K562 (cell line): ENCODE results near the gene FKBP2. TPM values are rescaled to one million over a fixed set of nuclear protein-coding genes. Genes with fewer than 3 reads are reported as not detected.

Experiments
- ATAC-seq: fragments of 200-7000 bp; cut with Tn5 transposase; 3 replicates; pipeline ENCODE4 v1.9.1; 2020; ENCODE audit warnings: moderate library complexity
- BruUV-seq: library from RNA; stranded (reverse); fragments of 400-500 nt; replicated peaks from 2 replicates; lab custom pipeline; 2021; lab: Mats Ljungman, UMichigan
- CTCF ChIA-PET: fragments of 300-600 bp; formaldehyde crosslinking; extraction: SDS; loops from one replicate; lab custom pipeline; 2021; ENCODE audit warnings: low intra/inter-chr PET ratio; lab: Yijun Ruan, JAX
- POLR2A ChIA-PET: fragments of 300-600, 350-650 bp; sonication (Branson Sonifier 250); formaldehyde crosslinking; extraction: SDS; loops from one replicate; lab custom pipeline; 2021; ENCODE audit warnings: antibody characterized with exemption, inconsistent platforms; lab: Yijun Ruan, JAX
- DNase-seq, 4 experiments: peaks; one replicate each; pipeline versions ENCODE4 v3.0.0 to v3.0.0-alpha.2; 2011 to 2018; ENCODE audit warnings: low spot score in 3 of 4, mixed read lengths in 3 of 4; ENCODE audit errors: extremely low read depth in 1 of 4
- FAIRE-seq: peaks from 2 replicates; lab custom pipeline; 2011; peaks lifted over from hg19 to GRCh38; lab: Jason Lieb, UNC
- H2AFZ ChIP-seq: 2 replicates; pipeline ENCODE4 v1.6.0; 2011; ENCODE audit warnings: low read depth, low read length, control low read depth, inconsistent platforms
- H3K27ac ChIP-seq: fragments of 200-600 bp; 3 replicates; pipeline ENCODE4 v1.8.0; 2011; ENCODE audit warnings: low read depth, mild to moderate bottlenecking, control low read depth, inconsistent platforms, low read length, moderate library complexity, mixed read lengths; ENCODE audit errors: extremely low read depth
- H3K27me3 ChIP-seq, 2 experiments: fragments of 300-600 bp in 1 of 2; 2 replicates in 1 of 2; 3 replicates in 1 of 2; pipeline versions ENCODE4 v1.6.0 to v1.8.0; 2011; ENCODE audit warnings: inconsistent platforms in 2 of 2, low read length in 2 of 2, mild to moderate bottlenecking in 1 of 2, mixed read lengths in 1 of 2, moderate library complexity in 1 of 2; ENCODE audit not compliant: control insufficient read depth in 2 of 2, insufficient read depth in 2 of 2
- H3K36me3 ChIP-seq: fragments of 300-600 bp; 3 replicates; pipeline ENCODE4 v1.8.0; 2011; ENCODE audit warnings: mild to moderate bottlenecking, low read length, inconsistent platforms; ENCODE audit not compliant: control insufficient read depth, insufficient read depth
- H3K4me1 ChIP-seq, 2 experiments: fragments of 200-600 bp in 1 of 2; replicated peaks in 1 of 2; 2 replicates in 1 of 2; 3 replicates in 1 of 2; pipeline versions ENCODE4 v1.5.1 to v1.8.0; 2011; ENCODE audit warnings: inconsistent platforms in 2 of 2, low read length in 2 of 2, mild to moderate bottlenecking in 1 of 2, mixed read lengths in 1 of 2, moderate library complexity in 1 of 2; ENCODE audit not compliant: control insufficient read depth in 2 of 2, insufficient read depth in 2 of 2
- H3K4me2 ChIP-seq: 2 replicates; pipeline ENCODE4 v1.6.1; 2011; ENCODE audit warnings: low read length, control low read depth, inconsistent platforms, mixed read lengths; ENCODE audit not compliant: insufficient read depth
- H3K4me3 ChIP-seq: fragments of 200-600 bp; sonication (generic), shearing (Covaris generic); 2 replicates; pipeline ENCODE4 v1.5.1; 2016; ENCODE audit warnings: control low read depth, inconsistent platforms
- H3K79me2 ChIP-seq: fragments of 200-600 bp; 3 replicates; pipeline ENCODE4 v1.8.0; 2011; ENCODE audit warnings: low read length, inconsistent platforms; ENCODE audit not compliant: control insufficient read depth, insufficient read depth
- H3K9ac ChIP-seq, 2 experiments: 2 replicates each; pipeline versions ENCODE4 v1.6.0 to v1.6.1; 2011; ENCODE audit warnings: low read depth in 2 of 2, low read length in 2 of 2, control low read depth in 1 of 2, inconsistent platforms in 1 of 2, mild to moderate bottlenecking in 1 of 2, mixed read lengths in 1 of 2; ENCODE audit not compliant: insufficient read depth in 1 of 2
- H3K9me1 ChIP-seq: one replicate; pipeline ENCODE4 v1.6.0; 2011; ENCODE audit warnings: inconsistent platforms, mild to moderate bottlenecking, low read length, moderate library complexity; ENCODE audit not compliant: control insufficient read depth, insufficient read depth
- H3K9me3 ChIP-seq: replicated peaks from 2 replicates; pipeline ENCODE4 v1.5.1; 2011; ENCODE audit warnings: low read depth, low read length, inconsistent platforms; ENCODE audit not compliant: control insufficient read depth, insufficient read depth
- H4K20me1 ChIP-seq: replicated peaks from 2 replicates; pipeline ENCODE4 v1.6.1; 2011; ENCODE audit warnings: low read length, inconsistent platforms, mixed read lengths; ENCODE audit not compliant: control insufficient read depth, insufficient read depth
- KHSRP ChIP-seq: fragments of 450-650 bp; IDR thresholded peaks from 2 replicates; pipeline ENCODE4 v1.6.1; 2017
- PCBP1 ChIP-seq: fragments of 200-400 bp; formaldehyde crosslinking; IDR thresholded peaks from 2 replicates; pipeline ENCODE4 v1.6.1; 2018; ENCODE audit warnings: mild to moderate bottlenecking, low read depth, low read length; ENCODE audit not compliant: poor library complexity, severe bottlenecking
- SMARCA4 ChIP-seq: fragments of 450-650 bp; IDR thresholded peaks from 2 replicates; pipeline ENCODE4 v1.6.1; 2016
- TCF7 ChIP-seq: sonication (generic); IDR thresholded peaks from 2 replicates; pipeline ENCODE4 v1.6.1; 2016; ENCODE audit warnings: antibody characterized with exemption, borderline replicate concordance
- TRIM28 ChIP-seq: fragments of 450-650 bp; IDR thresholded peaks from 2 replicates; pipeline ENCODE4 v1.6.1; 2017
- XRCC5 ChIP-seq: fragments of 200-400 bp; formaldehyde crosslinking; IDR thresholded peaks from 2 replicates; pipeline ENCODE4 v1.6.1; 2017; ENCODE audit warnings: low read depth, mild to moderate bottlenecking, low read length
- ZNF12 ChIP-seq: sonication (generic); formaldehyde crosslinking; IDR thresholded peaks from 2 replicates; pipeline ENCODE4 v1.4.0; 2020; ENCODE audit warnings: mild to moderate bottlenecking, missing genetic modification reagents
- ZNF175 ChIP-seq: fragments of 200-800 bp; sonication (Bioruptor generic); IDR thresholded peaks from 2 replicates; pipeline ENCODE4 v1.6.1; 2016; ENCODE audit warnings: low read depth, mild to moderate bottlenecking, missing genetic modification characterization, missing compliant biosample characterization
- ZNF436 ChIP-seq: fragments of 250-450, 450-650 bp; sonication (Bioruptor Pico); formaldehyde crosslinking; IDR thresholded peaks from 2 replicates; pipeline ENCODE4 v1.7.0; 2020; ENCODE audit warnings: mild to moderate bottlenecking
- ZNF561 ChIP-seq: fragments of 450-650 bp; formaldehyde crosslinking; conservative IDR thresholded peaks from 2 replicates; pipeline ENCODE4 v1.4.0; 2020; ENCODE audit warnings: mild to moderate bottlenecking, moderate library complexity
- WGBS: fragments of 100-300 bp; shearing (Covaris generic); methylation state at CpG from one replicate; pipeline ENCODE4 v1.1.6; 2016; ENCODE audit warnings: low coverage, mixed read lengths; ENCODE audit not compliant: insufficient coverage; ENCODE audit errors: missing lambda C conversion rate; 5-methylcytosine and 5-hydroxymethylcytosine counted together
- in situ Hi-C: fragments of 300-500 bp; cut with MboI; formaldehyde crosslinking; loops from 4 replicates; pipeline ENCODE4 v1.15.0; 2018; ENCODE audit warnings: inconsistent platforms, mixed read lengths
- intact Hi-C: fragments of 100-400 bp; cut with micrococcal nuclease; formaldehyde crosslinking; loops from 2 replicates; pipeline ENCODE4 v1.14.2; 2022
- polyA plus RNA-seq, 8 experiments: library from polyadenylated mRNA; depleted of rRNA in 4 of 8; stranded (reverse) in 5 of 8; unstranded in 3 of 8; fragments of >200 nt; fragmentation: Nextera tagmentation in 2 of 8; fragmentation: Illumina TruSeq in 1 of 8; extraction: Ambion mirVana in 2 of 8; extraction: Trizol in 1 of 8; gene quantifications; 2 replicates each; pipeline versions ENCODE4 v1.2.1 to v1.2.3, GENCODE V29; 2011 to 2014; ENCODE audit warnings: inconsistent platforms in 1 of 8, missing spikeins in 1 of 8
- total RNA-seq, 7 experiments: library from RNA; depleted of rRNA in 6 of 7; stranded (reverse); fragments of >200 nt in 6 of 7; fragmentation: Illumina TruSeq in 2 of 7; extraction: Trizol in 2 of 7; gene quantifications; 2 replicates each; pipeline versions ENCODE4 v1.2.1 to v1.2.3, GENCODE V29; 2011 to 2021; ENCODE audit warnings: low replicate concordance in 1 of 7
- TF ChIP-seq, protein P1 (sequence below): fragments of 250-450 bp; sonication (Bioruptor Pico); IDR thresholded peaks from 2 replicates; pipeline ENCODE4 v1.8.0; 2021; ENCODE audit warnings: moderate library complexity, mild to moderate bottlenecking, inconsistent platforms
- TF ChIP-seq, protein P2 (sequence below), 2 experiments: fragments of 450-650 bp in 1 of 2; sonication (generic) in 1 of 2; formaldehyde crosslinking; conservative IDR thresholded peaks; 2 replicates each; pipeline versions ENCODE4 v1.4.0 to v1.8.1; 2020 to 2022; ENCODE audit warnings: mild to moderate bottlenecking in 1 of 2, missing genetic modification reagents in 1 of 2
- TF ChIP-seq, protein P3 (sequence below): sonication (generic); formaldehyde crosslinking; IDR thresholded peaks from 2 replicates; pipeline ENCODE4 v1.8.1; 2023; ENCODE audit warnings: mild to moderate bottlenecking, missing genetic modification reagents
- TF ChIP-seq, protein P4 (sequence below): fragments of 250-450 bp; sonication (Bioruptor Pico); IDR thresholded peaks from 2 replicates; pipeline ENCODE4 v1.4.0; 2020; ENCODE audit warnings: mild to moderate bottlenecking, moderate library complexity

FKBP2 gene
- total and polyA plus RNA-seq, 9 of the 15 experiments (the other 6 are each of a cell fraction or from before 2014, with no cell fraction given): 3.5 to 151 (median 58.1) TPM

DNA sequence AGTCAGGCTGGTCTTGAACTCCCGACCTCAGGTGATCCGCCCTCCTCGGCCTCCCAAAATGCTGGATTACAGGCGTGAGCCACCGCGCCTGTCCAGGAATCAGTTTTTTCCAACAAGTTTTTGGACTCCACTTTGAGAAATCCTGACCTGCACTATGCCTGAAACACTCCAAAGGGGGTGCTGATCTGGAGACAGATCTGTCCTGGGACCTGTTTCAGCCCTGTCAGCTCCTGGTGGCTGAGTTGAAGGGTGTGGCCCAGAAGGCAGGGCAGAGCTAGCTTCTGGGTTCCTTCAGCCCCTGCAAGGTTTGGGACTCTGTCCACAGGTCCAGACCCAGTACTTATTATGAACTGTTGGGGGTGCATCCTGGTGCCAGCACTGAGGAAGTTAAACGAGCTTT lies 9.3 kb upstream of the FKBP2 start:
- FAIRE-seq (peak; percentile 74), DNase-seq (peak in 2 of 4 experiments; percentile 25 to 69), ATAC-seq (peak; percentile 14)
- Histone ChIP-seq H3K27me3 (no peaks in the 10 kb centered on the region), H3K9me1 (no peaks in the 10 kb centered on the region), H3K36me3 (peaks cover 20% of the 10 kb centered on the region; the same call in 2 of the 3 replicates), H2AFZ (no peak overlapping the region), H3K79me2 (peaks cover 53% of the 10 kb centered on the region), H3K9ac (peak overlapping the region; percentile 48 to 71; a peak in 3 of 4 replicates), H4K20me1 (no peaks in the 10 kb centered on the region), H3K9me3 (no peaks in the 10 kb centered on the region), H3K4me1 (peaks cover 37 to 80% of the 10 kb centered on the region in 2 experiments), H3K4me2 (peak overlapping the region; percentile 67), H3K27ac (peak overlapping the region; percentile 47), H3K4me3 (no peak overlapping the region)
- 40% methylated on average over 5 of the region's 7 CpGs for WGBS
- BruUV-seq: no TSS peak
- CTCF ChIA-PET: no interaction called here
- in situ Hi-C loops (no loop called here), intact Hi-C loops (loop anchor here (2.0 kb wide), 2 partner anchors 25 to 47 kb away; partner anchors contain the start of gene FERMT3)
- no peak for TF ChIP-seq PCBP1
- TF ChIP-seq SMARCA4: no peak
- TF ChIP-seq KHSRP: no peak
- no peak for TF ChIP-seq ZNF175 (CRISPR knock-in tag)
- TF ChIP-seq ZNF436 (CRISPR knock-in tag): no peak
- TF ChIP-seq, protein P1, sequence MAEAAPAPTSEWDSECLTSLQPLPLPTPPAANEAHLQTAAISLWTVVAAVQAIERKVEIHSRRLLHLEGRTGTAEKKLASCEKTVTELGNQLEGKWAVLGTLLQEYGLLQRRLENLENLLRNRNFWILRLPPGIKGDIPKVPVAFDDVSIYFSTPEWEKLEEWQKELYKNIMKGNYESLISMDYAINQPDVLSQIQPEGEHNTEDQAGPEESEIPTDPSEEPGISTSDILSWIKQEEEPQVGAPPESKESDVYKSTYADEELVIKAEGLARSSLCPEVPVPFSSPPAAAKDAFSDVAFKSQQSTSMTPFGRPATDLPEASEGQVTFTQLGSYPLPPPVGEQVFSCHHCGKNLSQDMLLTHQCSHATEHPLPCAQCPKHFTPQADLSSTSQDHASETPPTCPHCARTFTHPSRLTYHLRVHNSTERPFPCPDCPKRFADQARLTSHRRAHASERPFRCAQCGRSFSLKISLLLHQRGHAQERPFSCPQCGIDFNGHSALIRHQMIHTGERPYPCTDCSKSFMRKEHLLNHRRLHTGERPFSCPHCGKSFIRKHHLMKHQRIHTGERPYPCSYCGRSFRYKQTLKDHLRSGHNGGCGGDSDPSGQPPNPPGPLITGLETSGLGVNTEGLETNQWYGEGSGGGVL (CRISPR knock-in tag): no peak
- TF ChIP-seq TRIM28: no peak
- no peak for TF ChIP-seq TCF7
- TF ChIP-seq, protein P2, sequence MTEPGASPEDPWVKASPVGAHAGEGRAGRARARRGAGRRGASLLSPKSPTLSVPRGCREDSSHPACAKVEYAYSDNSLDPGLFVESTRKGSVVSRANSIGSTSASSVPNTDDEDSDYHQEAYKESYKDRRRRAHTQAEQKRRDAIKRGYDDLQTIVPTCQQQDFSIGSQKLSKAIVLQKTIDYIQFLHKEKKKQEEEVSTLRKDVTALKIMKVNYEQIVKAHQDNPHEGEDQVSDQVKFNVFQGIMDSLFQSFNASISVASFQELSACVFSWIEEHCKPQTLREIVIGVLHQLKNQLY (CRISPR knock-in tag; conservative IDR thresholded peaks at IDR 0.05): no peak
- no peak for TF ChIP-seq ZNF561
- TF ChIP-seq, protein P3, sequence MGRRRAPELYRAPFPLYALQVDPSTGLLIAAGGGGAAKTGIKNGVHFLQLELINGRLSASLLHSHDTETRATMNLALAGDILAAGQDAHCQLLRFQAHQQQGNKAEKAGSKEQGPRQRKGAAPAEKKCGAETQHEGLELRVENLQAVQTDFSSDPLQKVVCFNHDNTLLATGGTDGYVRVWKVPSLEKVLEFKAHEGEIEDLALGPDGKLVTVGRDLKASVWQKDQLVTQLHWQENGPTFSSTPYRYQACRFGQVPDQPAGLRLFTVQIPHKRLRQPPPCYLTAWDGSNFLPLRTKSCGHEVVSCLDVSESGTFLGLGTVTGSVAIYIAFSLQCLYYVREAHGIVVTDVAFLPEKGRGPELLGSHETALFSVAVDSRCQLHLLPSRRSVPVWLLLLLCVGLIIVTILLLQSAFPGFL (CRISPR knock-in tag): no peak
- no peak for TF ChIP-seq ZNF12 (CRISPR knock-in tag)
- TF ChIP-seq, protein P4, sequence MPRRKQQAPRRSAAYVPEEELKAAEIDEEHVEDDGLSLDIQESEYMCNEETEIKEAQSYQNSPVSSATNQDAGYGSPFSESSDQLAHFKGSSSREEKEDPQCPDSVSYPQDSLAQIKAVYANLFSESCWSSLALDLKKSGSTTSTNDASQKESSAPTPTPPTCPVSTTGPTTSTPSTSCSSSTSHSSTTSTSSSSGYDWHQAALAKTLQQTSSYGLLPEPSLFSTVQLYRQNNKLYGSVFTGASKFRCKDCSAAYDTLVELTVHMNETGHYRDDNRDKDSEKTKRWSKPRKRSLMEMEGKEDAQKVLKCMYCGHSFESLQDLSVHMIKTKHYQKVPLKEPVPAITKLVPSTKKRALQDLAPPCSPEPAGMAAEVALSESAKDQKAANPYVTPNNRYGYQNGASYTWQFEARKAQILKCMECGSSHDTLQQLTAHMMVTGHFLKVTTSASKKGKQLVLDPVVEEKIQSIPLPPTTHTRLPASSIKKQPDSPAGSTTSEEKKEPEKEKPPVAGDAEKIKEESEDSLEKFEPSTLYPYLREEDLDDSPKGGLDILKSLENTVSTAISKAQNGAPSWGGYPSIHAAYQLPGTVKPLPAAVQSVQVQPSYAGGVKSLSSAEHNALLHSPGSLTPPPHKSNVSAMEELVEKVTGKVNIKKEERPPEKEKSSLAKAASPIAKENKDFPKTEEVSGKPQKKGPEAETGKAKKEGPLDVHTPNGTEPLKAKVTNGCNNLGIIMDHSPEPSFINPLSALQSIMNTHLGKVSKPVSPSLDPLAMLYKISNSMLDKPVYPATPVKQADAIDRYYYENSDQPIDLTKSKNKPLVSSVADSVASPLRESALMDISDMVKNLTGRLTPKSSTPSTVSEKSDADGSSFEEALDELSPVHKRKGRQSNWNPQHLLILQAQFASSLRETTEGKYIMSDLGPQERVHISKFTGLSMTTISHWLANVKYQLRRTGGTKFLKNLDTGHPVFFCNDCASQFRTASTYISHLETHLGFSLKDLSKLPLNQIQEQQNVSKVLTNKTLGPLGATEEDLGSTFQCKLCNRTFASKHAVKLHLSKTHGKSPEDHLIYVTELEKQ (CRISPR knock-in tag): no peak
- no peak for TF ChIP-seq XRCC5
- POLR2A ChIA-PET: interaction anchor here (0.6 to 2.5 kb wide), 5 partner anchors 8 to 1172 kb away, joined by 3 to 11 read pairs (median 3); partner anchors contain the start of genes FERMT3 and FKBP2
